ENCODE data around the gene D2HGDH. TPM values are rescaled to one million over a fixed set of nuclear protein-coding genes. Genes with fewer than 3 reads are reported as not detected.

The D2HGDH gene
- total and polyA plus RNA-seq, 2 of the 13 experiments (the other 11 are each of a cell fraction or from before 2014, with no cell fraction given), result 19.2 to 20.3 TPM

- TF ChIP-seq MAZ (IDR thresholded peaks at IDR 0.05; ENCODE audit: borderline replicate concordance, low read depth, low read length) (no peak), MAZ (CRISPR knock-in tag; IDR thresholded peaks at IDR 0.05; ENCODE audit: low read depth) (peak; percentile 90), PITX1 (CRISPR knock-in tag; IDR thresholded peaks at IDR 0.05) (peak; percentile 61), CHCHD3 (CRISPR knock-in tag; IDR thresholded peaks at IDR 0.05) (peak; percentile 96), EED (CRISPR knock-in tag; IDR thresholded peaks at IDR 0.05) (peak; percentile 98), ZIK1 (CRISPR knock-in tag; IDR thresholded peaks at IDR 0.05; ENCODE audit: borderline replicate concordance, low read depth) (peak; percentile 71; the same call in 1 of the 2 replicates), DBP (CRISPR knock-in tag; IDR thresholded peaks at IDR 0.05; ENCODE audit: not compliant biosample characterization) (peak; percentile 96), ZNF781 (CRISPR knock-in tag; IDR thresholded peaks at IDR 0.05; ENCODE audit: borderline replicate concordance, not compliant biosample characterization) (peak; percentile 95), ZNF7 (CRISPR knock-in tag; IDR thresholded peaks at IDR 0.05) (0 out of 2 replicates have a peak, but pooled peaks have one; percentile 39), ZFAT (CRISPR knock-in tag; conservative IDR thresholded peaks at IDR 0.05) (peak; percentile 70; the same call in 1 of the 2 replicates), ZBTB10 (CRISPR knock-in tag; IDR thresholded peaks at IDR 0.05; ENCODE audit: borderline replicate concordance) (peak; percentile 66; the same call in 1 of the 2 replicates), ZSCAN22 (CRISPR knock-in tag; IDR thresholded peaks at IDR 0.05) (no peak), PCBP1 (IDR thresholded peaks at IDR 0.05; ENCODE audit: borderline replicate concordance, low read depth, low read length) (no peak), ZNF350 (CRISPR knock-in tag; IDR thresholded peaks at IDR 0.05; ENCODE audit: borderline replicate concordance, low read depth) (peak; percentile 98), ZNF678 (CRISPR knock-in tag; IDR thresholded peaks at IDR 0.05) (0 out of 2 replicates have a peak, but pooled peaks have one; percentile 26), BCL3 (CRISPR knock-in tag; IDR thresholded peaks at IDR 0.05) (peak; percentile 98), ZNF44 (CRISPR knock-in tag; IDR thresholded peaks at IDR 0.05) (peak; percentile 62; the same call in 1 of the 2 replicates), DR1 (CRISPR knock-in tag; IDR thresholded peaks at IDR 0.05) (peak; percentile 93), ZNF451 (CRISPR knock-in tag; IDR thresholded peaks at IDR 0.05) (peak; percentile 97), TARDBP (CRISPR knock-in tag; IDR thresholded peaks at IDR 0.05) (peak; percentile 95), GZF1 (CRISPR knock-in tag; IDR thresholded peaks at IDR 0.05) (0 out of 2 replicates have a peak, but pooled peaks have one; percentile 85), AKAP8 (CRISPR knock-in tag; IDR thresholded peaks at IDR 0.05) (peak; percentile 93), ZNF138 (CRISPR knock-in tag; IDR thresholded peaks at IDR 0.05; ENCODE audit: low read depth) (peak; percentile 84; the same call in 1 of the 2 replicates), ARID2 (CRISPR knock-in tag; IDR thresholded peaks at IDR 0.05; ENCODE audit: borderline replicate concordance) (peak; percentile 97), BRD4 (CRISPR knock-in tag; IDR thresholded peaks at IDR 0.05) (peak; percentile 96), ZNF780A (CRISPR knock-in tag; IDR thresholded peaks at IDR 0.05) (peak; percentile 90; the same call in 1 of the 2 replicates)
Measured at GRCh38 chr2:241808721-241809382, 74.4 kb downstream of the D2HGDH start, which contains the start of gene NEU4 (continued).

Data from HepG2 (cell line).